Sigmoid colon (tissue), 7 donors: Measurements from ENCODE around the gene AVPR1B. TPM values are rescaled to one million over a fixed set of nuclear protein-coding genes. Genes with fewer than 3 reads are reported as not detected.

Experiments
- DNase-seq: peaks from one replicate; pipeline ENCODE4 v3.0.0-alpha.2; 2019
- H3K27ac ChIP-seq, 4 donors: fragments of 200-600 bp; sonication (generic); one replicate each; pipeline ENCODE4 v1.5.1; 2016 to 2019; ENCODE audit warnings: mild to moderate bottlenecking in 1 of 4
- H3K27me3 ChIP-seq, 3 donors: fragments of 200-600 bp; sonication (generic); one replicate each; pipeline ENCODE4 v1.5.1; 2019; ENCODE audit warnings: mild to moderate bottlenecking in 1 of 3
- H3K36me3 ChIP-seq, 4 donors: fragments of 200-600 bp; sonication (generic); one replicate each; pipeline ENCODE4 v1.5.1; 2016 to 2019
- H3K4me1 ChIP-seq, 4 donors: fragments of 200-600 bp; sonication (generic); one replicate each; pipeline ENCODE4 v1.5.1; 2017 to 2019
- H3K4me3 ChIP-seq, 4 donors: fragments of 200-600 bp; sonication (generic); one replicate each; pipeline ENCODE4 v1.5.1; 2017 to 2019; ENCODE audit warnings: mild to moderate bottlenecking in 2 of 4, moderate library complexity in 1 of 4
- H3K9me3 ChIP-seq, 4 donors: fragments of 200-600 bp in 3 of 4; sonication (generic) in 3 of 4; one replicate each; pipeline versions ENCODE4 v1.5.1 to v1.6.1; 2013 to 2019
- CTCF ChIP-seq, 4 experiments: fragments of 450-650 bp in 3 of 4; fragments of 200-600 bp in 1 of 4; IDR thresholded peaks; one replicate each; pipeline ENCODE4 v1.5.1; 2016 to 2019; ENCODE audit warnings: antibody characterized with exemption in 4 of 4, mild to moderate bottlenecking in 3 of 4, moderate library complexity in 2 of 4
- EP300 ChIP-seq, 4 donors: sonication (generic); formaldehyde crosslinking; IDR thresholded peaks; one replicate each; pipeline ENCODE4 v1.6.1; 2017; ENCODE audit warnings: antibody characterized with exemption in 4 of 4
- POLR2A ChIP-seq, 2 donors: fragments of 450-650 bp; IDR thresholded peaks; one replicate each; pipeline ENCODE4 v1.6.1; 2016; ENCODE audit warnings: antibody characterized with exemption in 2 of 2, mild to moderate bottlenecking in 2 of 2, moderate library complexity in 2 of 2
- POLR2AphosphoS5 ChIP-seq, 4 donors: sonication (generic); formaldehyde crosslinking; IDR thresholded peaks; one replicate each; pipeline ENCODE4 v1.6.1; 2017; ENCODE audit warnings: antibody characterized with exemption in 4 of 4
- WGBS, 2 donors: extraction: QIAGEN DNeasy Blood & Tissue Kit; methylation state at CpG; one replicate each; pipeline ENCODE4 v1.1.7; 2013; 5-methylcytosine and 5-hydroxymethylcytosine counted together
- intact Hi-C: fragments of 100-400 bp; cut with DNase I; formaldehyde crosslinking; loops from one replicate; pipeline ENCODE4 v1.15.1; 2023
- polyA plus RNA-seq, 3 donors: library from polyadenylated mRNA; stranded (reverse); fragments of 200-250 nt; gene quantifications; one replicate each; pipeline ENCODE4 v1.2.3, GENCODE V29; 2013
- total RNA-seq, 4 donors: library from RNA; depleted of rRNA; stranded (reverse); fragments of >200 nt; gene quantifications; one replicate each; pipeline ENCODE4 v1.1.0, GENCODE V29; 2016
- donor health status: healthy with polysubstance abuse.
- donor health status: Bipolar disorder and iron deficiency.
- donor health status: healthy.

The AVPR1B gene
- total and polyA plus RNA-seq, 7 donors, result 0.23 to 0.36 TPM; not detected in 5

- H3K27ac ChIP-seq, result no peak overlapping the region
- DNase-seq, result no peak
- H3K4me3 ChIP-seq, result no peak overlapping the region
- H3K36me3 ChIP-seq, result no peaks in the 10 kb centered on the region
- TF ChIP-seq CTCF (IDR thresholded peaks at IDR 0.05) (no peak), POLR2A (IDR thresholded peaks at IDR 0.05) (no peak), POLR2AphosphoS5 (IDR thresholded peaks at IDR 0.05) (no peak), EP300 (IDR thresholded peaks at IDR 0.05) (no peak)
- intact Hi-C loops, result no loop called here
- no peaks in the 10 kb centered on the region for H3K4me1 ChIP-seq
- H3K27me3 ChIP-seq, result no peaks in the 10 kb centered on the region
- WGBS, 2 donors, result 93 to 94% methylated on average over 3 of the region's 3 CpGs
- no peaks in the 10 kb centered on the region for H3K9me3 ChIP-seq
These were observed 30.1 kb downstream of the AVPR1B start for GRCh38 chr1:206087091-206087490.

- no peak for DNase-seq
- 90 to 91% methylated on average over 2 of the region's 2 CpGs for WGBS, 2 donors
- TF ChIP-seq POLR2AphosphoS5 (IDR thresholded peaks at IDR 0.05), result no peak
- no peak for TF ChIP-seq POLR2A (IDR thresholded peaks at IDR 0.05)
- no peak for TF ChIP-seq EP300 (IDR thresholded peaks at IDR 0.05)
- no peak for TF ChIP-seq CTCF (IDR thresholded peaks at IDR 0.05)
- Histone ChIP-seq H3K4me1 (no peaks in the 10 kb centered on the region), H3K4me3 (no peak overlapping the region), H3K27me3 (no peaks in the 10 kb centered on the region), H3K36me3 (no peaks in the 10 kb centered on the region), H3K27ac (no peak overlapping the region), H3K9me3 (no peaks in the 10 kb centered on the region)
- intact Hi-C loops, result no loop called here
These were observed 33.4 kb downstream of the AVPR1B start for GRCh38 chr1:206083750-206084149.

GRCh38 chr1:206082831-206083695 is 34.1 kb downstream of the AVPR1B start:
- Histone ChIP-seq H3K27ac (peak overlapping the region in 1 of 4 donors; percentile 7), H3K36me3 (no peaks in the 10 kb centered on the region), H3K4me1 (no peaks in the 10 kb centered on the region), H3K4me3 (no peak overlapping the region), H3K27me3 (no peaks in the 10 kb centered on the region), H3K9me3 (no peaks in the 10 kb centered on the region)
- no peak for TF ChIP-seq POLR2A (IDR thresholded peaks at IDR 0.05)
- TF ChIP-seq CTCF (IDR thresholded peaks at IDR 0.05), result no peak
- no peak for TF ChIP-seq EP300 (IDR thresholded peaks at IDR 0.05)
- no peak for TF ChIP-seq POLR2AphosphoS5 (IDR thresholded peaks at IDR 0.05)
- WGBS, 2 donors, result 73 to 81% methylated on average over 8 of the region's 8 CpGs
- intact Hi-C loops, result no loop called here
- DNase-seq, result no peak

- TF ChIP-seq POLR2A (IDR thresholded peaks at IDR 0.05) (no peak), CTCF (IDR thresholded peaks at IDR 0.05) (no peak), EP300 (IDR thresholded peaks at IDR 0.05) (no peak), POLR2AphosphoS5 (IDR thresholded peaks at IDR 0.05) (no peak)
- Histone ChIP-seq H3K27me3 (no peaks in the 10 kb centered on the region), H3K4me3 (no peak overlapping the region), H3K27ac (no peak overlapping the region), H3K9me3 (no peaks in the 10 kb centered on the region), H3K36me3 (no peaks in the 10 kb centered on the region), H3K4me1 (no peaks in the 10 kb centered on the region)
- WGBS, 2 donors, result 63 to 80% methylated on average over 5 of the region's 5 CpGs
- intact Hi-C loops, result no loop called here
- no peak for DNase-seq
These were observed 35.3 kb downstream of the AVPR1B start for GRCh38 chr1:206081856-206082255.
